AG04450 (cell line): ENCODE measurements around the gene ERP27. TPM values are rescaled to one million over a fixed set of nuclear protein-coding genes. Genes with fewer than 3 reads are reported as not detected.

Experiments
- CTCF ChIA-PET: fragments of 300-600, 350-600 bp; formaldehyde crosslinking; extraction: SDS; loops from one replicate; lab custom pipeline; 2022; ENCODE audit warnings: antibody characterized with exemption, inconsistent platforms; lab: Charles Lee
- POLR2A ChIA-PET: fragments of 350-600 bp; formaldehyde crosslinking; extraction: SDS; loops from one replicate; lab custom pipeline; 2021; ENCODE audit warnings: antibody characterized with exemption, inconsistent platforms; lab: Yijun Ruan, JAX
- DNase-seq: peaks from one replicate; pipeline ENCODE4 v3.0.0-alpha.2; 2011; ENCODE audit warnings: low read depth, low spot score
- H3K27ac ChIP-seq: one replicate; pipeline ENCODE4 v1.5.1; 2012; ENCODE audit warnings: low read depth, low read length, control low read depth
- H3K27me3 ChIP-seq: one replicate; pipeline ENCODE4 v1.6.0; 2012; ENCODE audit warnings: low read length; ENCODE audit not compliant: control insufficient read depth, insufficient read depth
- H3K4me3 ChIP-seq: 2 replicates; pipeline ENCODE4 v1.5.1; 2011; ENCODE audit warnings: mild to moderate bottlenecking, low read depth, low read length, control low read depth
- H3K9me3 ChIP-seq: 2 replicates; pipeline ENCODE4 v1.5.1; 2012; ENCODE audit warnings: low read length; ENCODE audit not compliant: control insufficient read depth, insufficient read depth
- polyA plus RNA-seq: library from polyadenylated mRNA; depleted of rRNA; stranded (reverse); fragments of >200 nt; gene quantifications from 2 replicates; pipeline ENCODE4 v1.2.3, GENCODE V29; 2011
- TF ChIP-seq, protein P1 (sequence below): IDR thresholded peaks from 2 replicates; pipeline ENCODE4 v1.5.1; 2011; ENCODE audit warnings: low read depth, low read length, control low read depth, inconsistent platforms

ERP27 gene
- polyA plus RNA-seq, 1 experiment = not detected

- H3K27ac ChIP-seq = no peak overlapping the region
- no peaks in the 10 kb centered on the region for H3K27me3 ChIP-seq
- no peak overlapping the region for H3K4me3 ChIP-seq
- H3K9me3 ChIP-seq = no peaks in the 10 kb centered on the region
- CTCF ChIA-PET = no interaction called here
- POLR2A ChIA-PET = no interaction called here
- no peak for DNase-seq
- TF ChIP-seq, protein P1, sequence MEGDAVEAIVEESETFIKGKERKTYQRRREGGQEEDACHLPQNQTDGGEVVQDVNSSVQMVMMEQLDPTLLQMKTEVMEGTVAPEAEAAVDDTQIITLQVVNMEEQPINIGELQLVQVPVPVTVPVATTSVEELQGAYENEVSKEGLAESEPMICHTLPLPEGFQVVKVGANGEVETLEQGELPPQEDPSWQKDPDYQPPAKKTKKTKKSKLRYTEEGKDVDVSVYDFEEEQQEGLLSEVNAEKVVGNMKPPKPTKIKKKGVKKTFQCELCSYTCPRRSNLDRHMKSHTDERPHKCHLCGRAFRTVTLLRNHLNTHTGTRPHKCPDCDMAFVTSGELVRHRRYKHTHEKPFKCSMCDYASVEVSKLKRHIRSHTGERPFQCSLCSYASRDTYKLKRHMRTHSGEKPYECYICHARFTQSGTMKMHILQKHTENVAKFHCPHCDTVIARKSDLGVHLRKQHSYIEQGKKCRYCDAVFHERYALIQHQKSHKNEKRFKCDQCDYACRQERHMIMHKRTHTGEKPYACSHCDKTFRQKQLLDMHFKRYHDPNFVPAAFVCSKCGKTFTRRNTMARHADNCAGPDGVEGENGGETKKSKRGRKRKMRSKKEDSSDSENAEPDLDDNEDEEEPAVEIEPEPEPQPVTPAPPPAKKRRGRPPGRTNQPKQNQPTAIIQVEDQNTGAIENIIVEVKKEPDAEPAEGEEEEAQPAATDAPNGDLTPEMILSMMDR = no peak
Observed at GRCh38 chr12:14905269-14906004, 32.9 kb downstream of the ERP27 start.

DNA sequence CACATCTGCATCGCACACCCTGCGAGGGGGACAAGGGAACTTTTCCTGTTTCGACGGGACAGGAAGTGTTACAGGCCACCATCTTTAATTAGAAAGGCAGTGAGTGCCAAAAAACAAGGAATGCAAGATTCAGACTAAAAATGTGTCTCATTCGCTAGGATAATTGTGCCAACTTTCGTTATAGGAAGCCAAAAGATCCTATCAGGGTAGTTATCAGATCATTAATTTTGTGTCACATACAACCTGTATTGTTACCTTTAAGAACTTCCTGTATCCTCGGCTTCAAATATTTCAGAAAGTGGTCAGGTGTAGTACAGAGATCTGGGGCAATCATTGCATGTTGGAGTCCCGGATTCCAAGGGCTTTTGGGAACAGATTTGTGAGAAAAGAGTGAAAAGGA lies 33.5 kb downstream of the ERP27 start:
- ChIA-PET POLR2A (no interaction called here), CTCF (no interaction called here)
- Histone ChIP-seq H3K27me3 (no peaks in the 10 kb centered on the region), H3K4me3 (no peak overlapping the region), H3K27ac (no peak overlapping the region), H3K9me3 (no peaks in the 10 kb centered on the region)
- no peak for DNase-seq
- TF ChIP-seq, protein P1 = no peak

- TF ChIP-seq, protein P1 = no peak
- ChIA-PET CTCF (interaction anchor here (0.6 kb wide), 1 partner anchor 92 kb away, joined by 3 read pairs; no protein-coding TSS in a partner anchor), POLR2A (no interaction called here)
- H3K27ac ChIP-seq = no peak overlapping the region
- H3K9me3 ChIP-seq = no peaks in the 10 kb centered on the region
- no peaks in the 10 kb centered on the region for H3K27me3 ChIP-seq
- DNase-seq = no peak
- H3K4me3 ChIP-seq = no peak overlapping the region
Observed at GRCh38 chr12:14903386-14904098, 34.8 kb downstream of the ERP27 start.

- no peak for DNase-seq
- ChIA-PET CTCF (interaction anchor here (0.7 kb wide), 1 partner anchor 93 kb away, joined by 4 read pairs; no protein-coding TSS in a partner anchor), POLR2A (no interaction called here)
- TF ChIP-seq, protein P1 = no peak
- H3K9me3 ChIP-seq = no peaks in the 10 kb centered on the region
- H3K27me3 ChIP-seq = no peaks in the 10 kb centered on the region
- no peak overlapping the region for H3K27ac ChIP-seq
- no peak overlapping the region for H3K4me3 ChIP-seq
Observed at GRCh38 chr12:14902465-14902864, 35.9 kb downstream of the ERP27 start.

DNA sequence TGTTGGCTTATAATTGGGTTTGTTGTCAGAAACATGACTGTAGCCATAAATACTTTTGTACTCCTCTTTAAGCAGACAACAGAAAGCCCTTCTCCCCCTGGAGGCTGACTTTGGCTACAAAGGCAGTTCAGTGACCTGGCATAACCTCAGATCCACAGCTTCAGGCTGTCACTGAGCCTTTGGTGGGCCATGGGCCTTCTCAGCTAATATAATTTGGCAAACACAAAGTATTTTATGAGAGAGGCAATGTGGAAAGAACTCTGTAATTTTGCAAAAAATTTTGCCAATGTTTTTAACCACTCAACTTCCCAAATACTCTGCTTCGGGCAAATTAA lies 37.1 kb downstream of the ERP27 start:
- Histone ChIP-seq H3K27me3 (no peaks in the 10 kb centered on the region), H3K4me3 (no peak overlapping the region), H3K9me3 (no peaks in the 10 kb centered on the region), H3K27ac (no peak overlapping the region)
- ChIA-PET CTCF (interaction anchor here (1.4 kb wide), 1 partner anchor 94 kb away, joined by 4 read pairs; no protein-coding TSS in a partner anchor), POLR2A (no interaction called here)
- TF ChIP-seq, protein P1 = no peak
- no peak for DNase-seq
